ENCODE data around the gene DYSF.

DNA sequence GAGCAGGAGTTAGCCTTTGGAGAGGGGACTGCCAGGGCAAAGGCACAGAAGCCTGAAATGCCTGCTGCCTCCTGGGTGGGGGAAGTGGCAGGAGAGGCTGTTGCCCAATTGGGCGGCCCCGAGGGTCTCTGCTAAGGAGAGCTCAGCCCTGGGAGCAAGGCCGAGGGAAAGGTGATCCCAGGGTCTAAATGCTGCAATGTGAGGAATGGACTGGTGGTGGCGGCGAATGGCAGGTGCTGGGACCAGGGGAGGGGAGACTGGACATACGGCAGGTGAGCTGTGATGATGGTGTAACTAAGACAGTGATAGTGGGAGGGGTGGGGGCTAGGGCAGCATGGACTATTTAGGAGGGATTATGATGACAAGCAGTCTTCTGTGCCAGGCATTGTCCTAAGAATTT, 104.0 kb downstream of the DYSF start:
- TF ChIP-seq, protein P1, sequence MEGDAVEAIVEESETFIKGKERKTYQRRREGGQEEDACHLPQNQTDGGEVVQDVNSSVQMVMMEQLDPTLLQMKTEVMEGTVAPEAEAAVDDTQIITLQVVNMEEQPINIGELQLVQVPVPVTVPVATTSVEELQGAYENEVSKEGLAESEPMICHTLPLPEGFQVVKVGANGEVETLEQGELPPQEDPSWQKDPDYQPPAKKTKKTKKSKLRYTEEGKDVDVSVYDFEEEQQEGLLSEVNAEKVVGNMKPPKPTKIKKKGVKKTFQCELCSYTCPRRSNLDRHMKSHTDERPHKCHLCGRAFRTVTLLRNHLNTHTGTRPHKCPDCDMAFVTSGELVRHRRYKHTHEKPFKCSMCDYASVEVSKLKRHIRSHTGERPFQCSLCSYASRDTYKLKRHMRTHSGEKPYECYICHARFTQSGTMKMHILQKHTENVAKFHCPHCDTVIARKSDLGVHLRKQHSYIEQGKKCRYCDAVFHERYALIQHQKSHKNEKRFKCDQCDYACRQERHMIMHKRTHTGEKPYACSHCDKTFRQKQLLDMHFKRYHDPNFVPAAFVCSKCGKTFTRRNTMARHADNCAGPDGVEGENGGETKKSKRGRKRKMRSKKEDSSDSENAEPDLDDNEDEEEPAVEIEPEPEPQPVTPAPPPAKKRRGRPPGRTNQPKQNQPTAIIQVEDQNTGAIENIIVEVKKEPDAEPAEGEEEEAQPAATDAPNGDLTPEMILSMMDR (IDR thresholded peaks at IDR 0.05; ENCODE audit: low read depth, low read length): no peak
- no peak for TF ChIP-seq EZH2phosphoT487 (IDR thresholded peaks at IDR 0.05; ENCODE audit: low read depth)
